Neuronal stem cell (in vitro differentiated cells): ENCODE measurements around the gene ANKZF1.

Experiments used
- DNase-seq: peaks from one replicate; pipeline ENCODE4 v3.0.0-alpha.2; 2013; ENCODE audit warnings: low spot score
- H2AFZ ChIP-seq: one replicate; pipeline ENCODE4 v1.6.1; 2013; ENCODE audit warnings: mild to moderate bottlenecking, low read length, inconsistent platforms
- H2AK5ac ChIP-seq: 2 replicates; pipeline ENCODE4 v1.6.1; 2013; ENCODE audit warnings: low read depth, mild to moderate bottlenecking, inconsistent platforms, low read length, moderate library complexity, mixed read lengths
- H2BK120ac ChIP-seq: 2 replicates; pipeline ENCODE4 v1.6.1; 2013; ENCODE audit warnings: low read depth, mild to moderate bottlenecking, inconsistent platforms, low read length, moderate library complexity, mixed read lengths
- H2BK12ac ChIP-seq: one replicate; pipeline ENCODE4 v1.6.1; 2013; ENCODE audit warnings: low read length, inconsistent platforms
- H2BK15ac ChIP-seq: 2 replicates; pipeline ENCODE4 v1.6.1; 2013; ENCODE audit warnings: mild to moderate bottlenecking, low read length, inconsistent platforms, mixed read lengths
- H2BK5ac ChIP-seq: one replicate; pipeline ENCODE4 v1.6.1; 2013; ENCODE audit warnings: inconsistent platforms, mild to moderate bottlenecking, low read length, moderate library complexity
- H3K14ac ChIP-seq: one replicate; pipeline ENCODE4 v1.6.1; 2013; ENCODE audit warnings: low read length, inconsistent platforms
- H3K18ac ChIP-seq: 2 replicates; pipeline ENCODE4 v1.6.1; 2013; ENCODE audit warnings: low read length, inconsistent platforms
- H3K23ac ChIP-seq: 2 replicates; pipeline ENCODE4 v1.6.1; 2013; ENCODE audit warnings: low read depth, mild to moderate bottlenecking, mixed read lengths, low read length, inconsistent platforms; ENCODE audit not compliant: poor library complexity
- H3K27ac ChIP-seq: replicated peaks from 3 replicates; pipeline ENCODE4 v1.5.1; 2013; ENCODE audit warnings: low read length, inconsistent platforms
- H3K27me3 ChIP-seq, 3 experiments: 2 replicates each; pipeline ENCODE4 v1.6.1; 2013; ENCODE audit warnings: low read length in 3 of 3, mild to moderate bottlenecking in 2 of 3, inconsistent platforms in 1 of 3, low read depth in 1 of 3, mixed read lengths in 1 of 3, moderate library complexity in 1 of 3; ENCODE audit not compliant: control insufficient read depth in 3 of 3, insufficient read depth in 3 of 3
- H3K36me3 ChIP-seq, 2 donors: replicated peaks in 1 of 2; 2 replicates each; pipeline ENCODE4 v1.6.1; 2013; ENCODE audit warnings: low read length in 2 of 2; ENCODE audit not compliant: control insufficient read depth in 2 of 2, insufficient read depth in 2 of 2
- H3K4ac ChIP-seq: 2 replicates; pipeline ENCODE4 v1.6.1; 2013; ENCODE audit warnings: inconsistent platforms, mild to moderate bottlenecking, low read length, moderate library complexity
- H3K4me1 ChIP-seq, 2 donors: 1 replicate in 1 of 2; 2 replicates in 1 of 2; pipeline ENCODE4 v1.6.1; 2013; ENCODE audit warnings: low read length in 2 of 2, low read depth in 1 of 2; ENCODE audit not compliant: control insufficient read depth in 2 of 2, insufficient read depth in 1 of 2
- H3K4me2 ChIP-seq: one replicate; pipeline ENCODE4 v1.6.1; 2013; ENCODE audit warnings: mild to moderate bottlenecking, low read length, inconsistent platforms; ENCODE audit not compliant: insufficient read depth, poor library complexity, severe bottlenecking
- H3K4me3 ChIP-seq, 2 donors: 2 replicates each; pipeline ENCODE4 v1.5.1; 2013; ENCODE audit warnings: low read length in 2 of 2, mild to moderate bottlenecking in 2 of 2, inconsistent platforms in 1 of 2, moderate library complexity in 1 of 2
- H3K79me1 ChIP-seq: one replicate; pipeline ENCODE4 v1.6.1; 2013; ENCODE audit warnings: low read depth, mild to moderate bottlenecking, inconsistent platforms, low read length, moderate library complexity
- H3K9ac ChIP-seq: one replicate; pipeline ENCODE4 v1.6.1; 2013; ENCODE audit warnings: mild to moderate bottlenecking, low read depth, low read length, inconsistent platforms; ENCODE audit not compliant: poor library complexity
- H3K9me3 ChIP-seq, 2 donors: replicated peaks in 1 of 2; 2 replicates each; pipeline versions ENCODE3 to v1.6.1; 2013; ENCODE audit warnings: low read length in 2 of 2, mild to moderate bottlenecking in 2 of 2, inconsistent platforms in 1 of 2, low read depth in 1 of 2, mixed read lengths in 1 of 2, moderate library complexity in 1 of 2; ENCODE audit not compliant: control insufficient read depth in 2 of 2, insufficient read depth in 1 of 2
- H4K8ac ChIP-seq: one replicate; pipeline ENCODE4 v1.6.1; 2013; ENCODE audit warnings: low read depth, mild to moderate bottlenecking, inconsistent platforms, low read length, moderate library complexity
- H4K91ac ChIP-seq: one replicate; pipeline ENCODE4 v1.6.1; 2013; ENCODE audit warnings: low read length, low read depth, mild to moderate bottlenecking, inconsistent platforms; ENCODE audit not compliant: poor library complexity
- WGBS, 2 donors: extraction: QIAGEN DNeasy Blood & Tissue Kit; methylation state at CpG; one replicate each; pipeline ENCODE4 v1.1.7; 2013; ENCODE audit warnings: missing lambda C conversion rate in 2 of 2, mixed read lengths in 1 of 2; ENCODE audit not compliant: insufficient read length in 2 of 2, insufficient replicate concordance in 1 of 2; ENCODE audit errors: extremely low coverage in 2 of 2; 5-methylcytosine and 5-hydroxymethylcytosine counted together

ANKZF1 gene

DNA sequence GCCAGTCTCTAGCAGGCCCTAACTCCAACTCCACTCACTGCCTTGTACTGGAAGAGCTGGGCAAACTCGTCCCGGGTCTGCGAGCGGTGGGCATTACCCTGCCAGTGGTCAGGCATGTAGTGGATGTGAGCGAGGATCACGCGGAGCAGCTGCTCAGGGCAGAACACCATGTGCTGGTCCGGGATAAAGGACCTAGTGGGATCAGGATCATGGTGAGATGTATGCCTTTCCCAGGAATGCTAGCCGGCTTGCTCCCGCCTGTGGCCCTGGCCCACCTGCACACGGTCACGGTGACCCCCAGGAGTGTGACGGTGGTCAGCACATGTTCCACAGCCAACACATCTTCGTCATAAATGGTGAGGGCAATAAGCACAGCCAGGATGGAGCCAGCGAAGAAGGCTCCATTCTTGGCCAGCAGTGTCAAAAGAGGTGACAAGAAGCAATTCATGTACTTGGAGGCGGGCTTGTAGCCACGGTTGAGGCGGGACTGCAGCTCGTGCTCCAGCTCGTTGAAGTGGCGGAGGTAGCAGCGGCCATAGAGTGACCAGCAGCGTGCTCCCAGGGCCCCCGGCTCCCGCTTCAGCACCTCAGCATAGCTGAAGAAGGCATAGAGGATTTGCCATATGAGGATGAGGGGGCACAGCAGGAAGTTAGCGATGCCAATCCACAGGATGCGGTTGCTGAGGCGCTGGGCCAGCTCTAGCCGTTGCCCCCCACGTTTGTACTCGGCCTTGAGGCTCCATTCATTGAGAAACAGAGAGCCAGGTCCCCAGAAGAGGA, 5.6 kb upstream of the ANKZF1 start:
- no CpG with 5 or more reads among the region's 31 CpGs for WGBS, 2 donors
- H3K27me3 ChIP-seq = no peaks in the 10 kb centered on the region
- no peak overlapping the region for H2BK12ac ChIP-seq
- H4K91ac ChIP-seq = no peak overlapping the region
- H2BK5ac ChIP-seq = no peak overlapping the region
- H3K9me3 ChIP-seq = no peaks in the 10 kb centered on the region
- no peak overlapping the region for H2AK5ac ChIP-seq
- no peak overlapping the region for H3K4me3 ChIP-seq
- no peak overlapping the region for H3K18ac ChIP-seq
- no peak overlapping the region for H3K4me2 ChIP-seq
- no peak overlapping the region for H3K9ac ChIP-seq
- peak overlapping the region; percentile 48 for H3K23ac ChIP-seq
- no peak for DNase-seq
- H3K14ac ChIP-seq = no peak overlapping the region
- no peak overlapping the region for H3K4ac ChIP-seq
- no peak overlapping the region for H2BK15ac ChIP-seq
- H4K8ac ChIP-seq = peak overlapping the region; percentile 97
- peaks cover 49 to 75% of the 10 kb centered on the region in 2 donors for H3K36me3 ChIP-seq
- H3K27ac ChIP-seq = no peak overlapping the region
- no peak overlapping the region for H2BK120ac ChIP-seq
- no peak overlapping the region for H2AFZ ChIP-seq
- peaks cover 18% of the 10 kb centered on the region for H3K79me1 ChIP-seq
- peaks cover 9 to 13% of the 10 kb centered on the region in 2 donors for H3K4me1 ChIP-seq

DNA sequence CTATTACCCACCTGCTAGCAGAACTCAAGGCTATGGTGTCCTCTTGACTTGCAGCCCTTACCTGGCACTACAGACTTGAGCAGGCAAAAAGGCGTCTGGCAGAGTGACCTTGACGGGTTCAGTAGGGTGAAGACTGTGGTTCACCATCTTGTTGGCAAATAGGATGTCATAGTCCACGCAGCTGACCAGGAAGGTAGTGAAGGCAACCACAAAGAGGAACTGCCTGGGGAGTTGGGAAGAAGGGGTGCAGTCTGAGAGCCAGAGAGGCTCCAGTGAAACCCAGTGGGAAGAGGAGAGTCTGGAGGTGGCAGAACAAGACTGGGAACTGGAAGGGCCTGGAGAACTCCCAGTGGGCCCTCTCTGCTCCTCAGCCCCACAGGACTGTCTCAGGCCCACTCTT, 4.3 kb upstream of the ANKZF1 start:
- H3K18ac ChIP-seq = no peak overlapping the region
- no CpG with 5 or more reads among the region's 3 CpGs for WGBS, 2 donors
- H3K36me3 ChIP-seq = peaks cover 43 to 65% of the 10 kb centered on the region in 2 donors

DNA sequence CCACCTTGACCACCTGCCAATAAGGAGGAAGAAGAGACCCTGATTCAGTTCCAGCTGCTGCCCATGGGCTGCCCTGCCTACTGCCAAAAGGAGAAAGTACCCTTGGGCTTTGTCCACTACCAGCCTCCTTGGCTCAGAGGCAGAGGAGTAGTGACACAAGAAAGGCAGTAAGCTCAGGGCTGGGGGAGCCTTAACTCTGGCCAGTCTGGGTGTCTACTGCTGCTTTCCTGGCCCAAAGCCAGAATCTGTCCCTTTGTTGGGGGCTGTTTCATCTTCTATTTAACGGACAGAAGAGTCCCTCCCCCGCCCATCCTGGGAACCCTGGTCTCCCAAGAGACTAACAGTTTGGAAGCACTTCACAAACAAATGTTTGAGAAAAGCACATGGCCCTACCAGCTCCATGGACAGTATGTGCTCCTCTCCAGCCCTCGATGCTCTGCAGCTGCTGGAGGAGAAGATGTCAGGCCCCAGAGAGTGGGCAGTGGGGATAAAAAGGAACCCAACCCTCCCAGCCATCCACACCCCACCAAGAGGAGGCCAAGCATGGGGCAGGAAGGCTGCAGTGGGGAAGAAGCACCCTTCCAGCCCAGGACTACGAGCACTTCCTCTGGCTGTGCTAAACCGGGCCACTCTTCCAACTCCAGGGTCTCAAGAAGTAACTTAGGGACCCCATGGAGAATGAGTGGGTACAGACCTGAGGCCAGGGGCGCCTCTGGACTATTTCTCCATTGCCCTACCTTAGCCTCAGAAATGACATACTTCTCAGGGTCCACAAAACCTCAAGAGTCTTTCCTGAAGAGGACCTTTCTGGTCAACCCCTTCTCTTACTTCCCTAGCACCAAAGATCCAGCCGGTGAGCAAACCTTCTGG, 1.3 kb upstream of the ANKZF1 start:
- H2AFZ ChIP-seq = peak overlapping the region; percentile 96
- H3K27ac ChIP-seq = no peak overlapping the region
- WGBS, 2 donors = no CpG with 5 or more reads among the region's 7 CpGs

More for the DNA sequence above, 4.3 kb upstream of the ANKZF1 start:
- H3K23ac ChIP-seq = no peak overlapping the region
- H4K8ac ChIP-seq = no peak overlapping the region
- H3K4me3 ChIP-seq = no peak overlapping the region
- H2BK12ac ChIP-seq = no peak overlapping the region
- no peak overlapping the region for H2BK15ac ChIP-seq
- no peak overlapping the region for H3K4ac ChIP-seq
- no peak overlapping the region for H3K27ac ChIP-seq
- H2BK120ac ChIP-seq = no peak overlapping the region
- H2AFZ ChIP-seq = no peak overlapping the region
- no peak overlapping the region for H3K14ac ChIP-seq
- peaks cover 4 to 6% of the 10 kb centered on the region in 2 donors for H3K4me1 ChIP-seq
- DNase-seq = no peak
- no peak overlapping the region for H3K4me2 ChIP-seq
- H2BK5ac ChIP-seq = no peak overlapping the region
- H3K9me3 ChIP-seq = no peaks in the 10 kb centered on the region
- no peak overlapping the region for H4K91ac ChIP-seq
- H3K79me1 ChIP-seq = peaks cover 18% of the 10 kb centered on the region
- H2AK5ac ChIP-seq = no peak overlapping the region
- H3K9ac ChIP-seq = no peak overlapping the region
- H3K27me3 ChIP-seq = no peaks in the 10 kb centered on the region

DNA sequence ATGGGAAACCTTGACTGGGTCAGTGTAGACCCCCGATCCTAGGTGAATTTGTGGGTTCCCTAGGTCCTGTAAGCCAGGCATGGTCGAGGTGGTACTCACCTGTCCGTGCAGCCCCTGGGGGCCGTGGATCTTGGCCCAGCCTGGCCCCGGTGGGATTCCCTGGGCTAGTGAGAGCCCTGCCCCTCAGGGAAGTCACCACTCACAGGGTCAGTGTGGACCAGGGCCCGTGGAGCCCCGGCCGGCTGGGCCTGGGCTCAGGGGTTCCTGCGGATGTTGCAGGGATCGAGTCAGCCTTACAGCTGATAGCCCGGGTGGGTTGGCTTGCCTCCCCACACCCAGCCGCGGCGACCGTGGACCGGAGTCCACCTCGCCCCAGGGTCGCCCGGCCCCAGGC, 698 bp upstream of the ANKZF1 start:
- peak overlapping the region; percentile 83 for H3K27ac ChIP-seq
- no CpG with 5 or more reads among the region's 19 CpGs for WGBS, 2 donors
- peak overlapping the region; percentile 92 for H2AK5ac ChIP-seq

More for the DNA sequence above, 1.3 kb upstream of the ANKZF1 start:
- H3K9me3 ChIP-seq = no peaks in the 10 kb centered on the region
- H4K91ac ChIP-seq = no peak overlapping the region
- no peak overlapping the region for H3K4ac ChIP-seq
- H2BK15ac ChIP-seq = peak overlapping the region; percentile 14
- no peak overlapping the region for H4K8ac ChIP-seq
- H2BK120ac ChIP-seq = no peak overlapping the region
- peaks cover 5 to 6% of the 10 kb centered on the region in 2 donors for H3K4me1 ChIP-seq
- peaks cover 18% of the 10 kb centered on the region for H3K79me1 ChIP-seq
- peak overlapping the region; percentile 96 for H3K9ac ChIP-seq
- peaks cover 37 to 56% of the 10 kb centered on the region in 2 donors for H3K36me3 ChIP-seq
- peak overlapping the region; percentile 4 for H3K14ac ChIP-seq
- no peak for DNase-seq
- peak overlapping the region; percentile 43 for H3K23ac ChIP-seq
- H3K4me2 ChIP-seq = peak overlapping the region; percentile 71
- H2BK12ac ChIP-seq = no peak overlapping the region
- H3K4me3 ChIP-seq = peak overlapping the region; percentile 66 to 92
- H3K18ac ChIP-seq = peak overlapping the region; percentile 66
- H3K27me3 ChIP-seq = no peaks in the 10 kb centered on the region
- peak overlapping the region; percentile 72 for H2BK5ac ChIP-seq
- peak overlapping the region; percentile 92 for H2AK5ac ChIP-seq

More for the DNA sequence above, 698 bp upstream of the ANKZF1 start:
- no peak for DNase-seq
- H2BK5ac ChIP-seq = peak overlapping the region; percentile 72
- H2BK120ac ChIP-seq = peak overlapping the region; percentile 82
- no peak overlapping the region for H2BK12ac ChIP-seq
- peaks cover 18% of the 10 kb centered on the region for H3K79me1 ChIP-seq
- peak overlapping the region; percentile 98 for H3K18ac ChIP-seq
- H2BK15ac ChIP-seq = peak overlapping the region; percentile 14
- peaks cover 33 to 56% of the 10 kb centered on the region in 2 donors for H3K36me3 ChIP-seq
- no peaks in the 10 kb centered on the region for H3K9me3 ChIP-seq
- peak overlapping the region; percentile 96 for H2AFZ ChIP-seq
- peak overlapping the region; percentile 69 for H3K23ac ChIP-seq
- H4K8ac ChIP-seq = no peak overlapping the region
- H3K27me3 ChIP-seq = no peaks in the 10 kb centered on the region
- no peak overlapping the region for H4K91ac ChIP-seq
- no peak overlapping the region for H3K4ac ChIP-seq
- H3K4me3 ChIP-seq = peak overlapping the region; percentile 66 to 92
- peaks cover 5 to 6% of the 10 kb centered on the region in 2 donors for H3K4me1 ChIP-seq
- peak overlapping the region; percentile 96 for H3K9ac ChIP-seq
- peak overlapping the region; percentile 71 for H3K4me2 ChIP-seq
- H3K14ac ChIP-seq = peak overlapping the region; percentile 87
